HAP-1 (cell line): ENCODE results near the gene DCDC2B.
A peak's percentile ranks its signal among the peaks of the same experiment; 100 is the strongest.

ENCODE experiments used
- DNase-seq, 2 experiments: peaks; one replicate each; pipeline ENCODE4 v3.0.0-alpha.2; 2016 to 2020; ENCODE audit warnings: low spot score in 2 of 2
- H3K27me3 ChIP-seq: fragments of 250-450 bp; sonication (Bioruptor Pico); 2 replicates; pipeline ENCODE4 v1.5.1; 2020; ENCODE audit warnings: low read depth, mild to moderate bottlenecking, moderate library complexity
- H3K36me3 ChIP-seq: fragments of 250-450 bp; sonication (Bioruptor Pico); replicated peaks from 2 replicates; pipeline ENCODE4 v1.5.1; 2020; ENCODE audit warnings: mild to moderate bottlenecking
- H3K4me1 ChIP-seq: fragments of 250-450 bp; sonication (Bioruptor Pico); 2 replicates; pipeline ENCODE4 v1.5.1; 2020; ENCODE audit warnings: mild to moderate bottlenecking
- H3K4me3 ChIP-seq: fragments of 250-450 bp; sonication (Bioruptor Pico); 2 replicates; pipeline ENCODE4 v1.5.1; 2020; ENCODE audit warnings: mild to moderate bottlenecking, moderate library complexity
- H3K9me3 ChIP-seq: fragments of 250-450 bp; sonication (Bioruptor Pico); 2 replicates; pipeline ENCODE4 v1.5.1; 2020; ENCODE audit warnings: mild to moderate bottlenecking, moderate library complexity
- in situ Hi-C: fragments of 300-500 bp; cut with MboI; formaldehyde crosslinking; loops from 3 replicates; pipeline ENCODE4 v1.14.3; 2020; ENCODE audit warnings: low sequenced_read_pairs, inconsistent platforms, mixed read lengths

The DCDC2B gene

GRCh38 chr1:32200226-32201010, 8.5 kb upstream of the DCDC2B start, which contains the start of gene CCDC28B:
TSS of gene CCDC28B (plus strand) at chr1:32200595. CDS start at chr1:32201936, 1,341 bp downstream.
- DNase-seq = peak; percentile 84 to 89
- Histone ChIP-seq H3K4me1 (peaks cover 14% of the 10 kb centered on the region), H3K9me3 (no peaks in the 10 kb centered on the region), H3K4me3 (peak within 1 kb of the TSS; percentile 60), H3K36me3 (peaks cover 28% of the 10 kb centered on the region), H3K27me3 (no peaks in the 10 kb centered on the region)
- in situ Hi-C loops = no loop called here

DNA sequence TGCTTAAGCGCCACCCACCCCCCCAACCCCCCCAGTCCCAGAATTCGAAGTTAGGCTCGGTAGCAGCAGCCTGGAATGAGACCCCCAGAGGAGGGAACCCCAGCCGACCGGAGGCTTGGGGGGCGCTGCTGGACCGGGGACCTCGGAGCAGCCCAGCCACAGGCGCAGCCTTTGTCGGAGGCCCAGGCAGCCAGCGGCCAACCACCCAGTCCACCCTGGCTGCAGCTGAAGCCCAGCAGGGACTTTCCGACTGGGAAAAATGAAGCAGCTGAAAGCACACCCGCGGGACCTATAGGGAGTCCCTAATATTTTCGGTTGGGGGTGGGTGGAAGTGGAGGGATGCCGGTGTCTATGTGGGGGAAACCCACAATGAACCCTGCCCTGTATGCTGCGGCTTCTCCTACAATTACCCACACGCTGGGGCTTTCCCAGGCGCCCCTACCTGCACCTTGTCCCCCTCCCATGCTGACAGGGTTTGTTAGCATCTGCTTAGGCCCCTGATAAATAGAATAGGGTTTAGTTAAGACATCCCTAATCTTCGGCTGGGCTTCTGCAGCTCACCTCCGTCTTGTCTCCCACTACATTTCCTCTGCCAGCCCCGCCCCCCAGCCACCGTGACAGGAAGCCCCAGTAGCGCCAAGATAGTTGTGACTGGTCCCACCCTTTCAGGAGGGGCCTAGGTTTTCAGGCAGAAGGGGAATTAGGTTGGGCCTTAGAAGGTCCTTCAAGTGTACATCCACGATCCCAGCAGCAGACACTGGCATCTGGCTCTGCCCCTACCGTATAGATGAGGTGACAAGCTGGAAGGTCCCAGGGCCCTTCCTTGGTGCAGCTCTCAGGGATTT, 7.7 kb upstream of the DCDC2B start:
- Histone ChIP-seq H3K36me3 (peaks cover 22% of the 10 kb centered on the region), H3K27me3 (no peaks in the 10 kb centered on the region), H3K4me1 (peaks cover 14% of the 10 kb centered on the region), H3K4me3 (peak overlapping the region; percentile 60), H3K9me3 (no peaks in the 10 kb centered on the region)
- in situ Hi-C loops = no loop called here
- peak; percentile 53 to 82 for DNase-seq

DNA sequence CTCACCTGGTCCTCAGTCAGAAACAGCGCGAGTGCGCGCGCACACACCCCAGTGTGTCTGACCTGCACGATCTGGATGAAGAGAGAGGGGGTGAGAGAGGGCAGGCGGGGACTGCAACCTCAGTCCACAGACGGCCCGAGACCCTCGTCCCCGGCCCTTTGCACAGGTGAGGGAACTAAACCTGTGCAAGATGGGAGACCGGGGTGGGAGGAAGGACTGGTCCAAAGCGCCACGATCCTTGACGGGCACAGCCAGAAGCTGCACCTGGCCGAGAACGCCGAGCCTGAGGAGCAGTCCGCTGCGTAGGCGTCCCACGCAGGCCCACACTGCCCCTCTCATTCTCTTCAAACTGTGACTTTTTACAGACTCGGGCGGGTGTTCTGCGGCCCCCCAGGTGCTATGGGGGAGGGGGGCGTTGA, 3.9 kb upstream of the DCDC2B start:
- peaks cover 11% of the 10 kb centered on the region for H3K4me1 ChIP-seq
- peak overlapping the region; percentile 61 for H3K4me3 ChIP-seq
- H3K36me3 ChIP-seq = peaks cover 15% of the 10 kb centered on the region
- in situ Hi-C loops = no loop called here
- no peak for DNase-seq
- no peaks in the 10 kb centered on the region for H3K9me3 ChIP-seq
- H3K27me3 ChIP-seq = no peaks in the 10 kb centered on the region

DNA sequence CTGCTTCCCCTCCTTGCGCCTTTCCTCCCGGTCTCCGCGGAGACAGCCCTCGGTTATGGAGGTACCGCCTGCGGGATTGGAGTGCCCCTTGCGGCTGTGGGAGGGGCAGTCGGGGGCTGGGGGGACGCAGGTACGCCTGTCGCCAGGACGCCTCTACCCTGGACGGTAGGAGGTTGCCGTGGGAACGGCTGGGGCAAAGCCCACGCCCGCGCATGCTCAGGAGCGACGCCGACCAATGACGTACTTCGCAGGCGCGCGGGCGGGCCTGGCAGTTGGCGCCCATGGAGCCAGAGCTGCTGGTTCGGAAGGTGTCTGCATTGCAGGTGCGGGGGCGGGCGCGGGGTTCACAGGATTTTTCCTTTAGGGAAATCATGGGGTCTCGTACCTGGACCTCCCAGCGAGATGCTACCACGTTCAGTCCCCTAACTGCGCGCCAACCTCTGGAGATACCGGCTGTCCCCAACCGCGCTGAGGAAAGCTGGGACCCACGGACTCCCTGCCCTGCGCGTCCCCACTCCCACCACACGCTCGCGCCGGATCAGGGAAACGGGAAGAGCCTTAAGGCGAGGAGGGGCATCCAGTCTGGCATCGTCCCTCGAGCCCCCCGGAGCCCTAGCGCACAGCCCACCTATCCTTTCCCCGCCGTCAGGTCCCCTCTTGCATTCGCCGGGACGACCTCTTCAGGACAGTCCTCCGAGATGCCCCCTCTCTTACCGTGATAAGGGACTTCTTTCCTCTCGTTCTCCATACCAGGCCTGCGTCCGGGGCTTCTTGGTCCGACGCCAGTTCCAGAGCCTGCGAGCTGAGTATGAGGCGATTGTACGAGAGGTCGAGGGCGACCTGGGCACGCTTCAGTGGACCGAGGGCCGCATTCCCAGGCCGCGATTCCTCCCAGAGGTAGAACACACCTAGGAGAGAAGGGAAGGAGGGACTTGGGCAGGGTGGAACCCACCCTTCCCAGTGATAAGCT, 3.2 kb upstream of the DCDC2B start, which contains the start of gene IQCC:
IQCC (plus strand) TSS at position 271 of the 970 bp plus-strand sequence; CDS start at position 282, 11 bp downstream.
- Histone ChIP-seq H3K4me1 (peaks cover 7% of the 10 kb centered on the region), H3K36me3 (peaks cover 15% of the 10 kb centered on the region), H3K27me3 (no peaks in the 10 kb centered on the region), H3K9me3 (no peaks in the 10 kb centered on the region), H3K4me3 (peak within 1 kb of the TSS; percentile 61)
- DNase-seq = peak; percentile 73 to 92
- in situ Hi-C loops = no loop called here

DNA sequence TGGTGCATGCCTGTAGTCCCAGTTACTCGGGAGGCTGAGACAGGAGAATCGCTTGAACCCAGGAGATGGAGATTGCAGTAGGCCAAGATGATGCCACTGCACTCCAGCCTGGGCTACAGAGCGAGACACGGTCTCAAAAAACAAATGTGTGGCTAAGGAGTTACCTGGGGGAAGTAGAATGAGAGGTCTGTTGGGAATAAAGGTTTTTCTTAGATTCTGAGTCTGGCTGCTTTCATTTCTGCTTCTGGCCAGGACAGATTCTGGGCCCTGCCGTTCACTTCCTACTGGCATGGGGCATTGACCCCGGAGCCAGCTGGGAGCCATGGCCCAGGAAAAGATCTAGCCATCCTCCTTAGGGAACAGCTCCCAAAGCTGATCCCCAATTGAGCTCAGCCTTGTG, 420 bp upstream of the DCDC2B start:
- Histone ChIP-seq H3K27me3 (no peaks in the 10 kb centered on the region), H3K4me3 (no peak overlapping the region), H3K36me3 (peaks cover 15% of the 10 kb centered on the region), H3K4me1 (no peaks in the 10 kb centered on the region; the same call in 1 of the 2 replicates), H3K9me3 (no peaks in the 10 kb centered on the region)
- in situ Hi-C loops = no loop called here
- no peak for DNase-seq

GRCh38 chr1:32215629-32216480, 7.0 kb downstream of the DCDC2B start:
- Histone ChIP-seq H3K36me3 (peaks cover 25% of the 10 kb centered on the region), H3K4me3 (no peak overlapping the region), H3K4me1 (no peaks in the 10 kb centered on the region), H3K9me3 (no peaks in the 10 kb centered on the region), H3K27me3 (no peaks in the 10 kb centered on the region)
- in situ Hi-C loops = no loop called here
- DNase-seq = peak; percentile 44 to 75

- Histone ChIP-seq H3K4me1 (peaks cover 3% of the 10 kb centered on the region; the same call in 1 of the 2 replicates), H3K36me3 (peaks cover 25% of the 10 kb centered on the region), H3K4me3 (no peak overlapping the region), H3K9me3 (no peaks in the 10 kb centered on the region), H3K27me3 (no peaks in the 10 kb centered on the region)
- in situ Hi-C loops = no loop called here
- no peak for DNase-seq
Measured at GRCh38 chr1:32216566-32216965, 7.7 kb downstream of the DCDC2B start.

- Histone ChIP-seq H3K9me3 (no peaks in the 10 kb centered on the region), H3K36me3 (peaks cover 32% of the 10 kb centered on the region), H3K4me3 (no peak overlapping the region), H3K4me1 (peaks cover 3% of the 10 kb centered on the region), H3K27me3 (no peaks in the 10 kb centered on the region)
- in situ Hi-C loops = no loop called here
- DNase-seq = no peak
Measured at GRCh38 chr1:32219022-32219421, 10.1 kb downstream of the DCDC2B start.

DNA sequence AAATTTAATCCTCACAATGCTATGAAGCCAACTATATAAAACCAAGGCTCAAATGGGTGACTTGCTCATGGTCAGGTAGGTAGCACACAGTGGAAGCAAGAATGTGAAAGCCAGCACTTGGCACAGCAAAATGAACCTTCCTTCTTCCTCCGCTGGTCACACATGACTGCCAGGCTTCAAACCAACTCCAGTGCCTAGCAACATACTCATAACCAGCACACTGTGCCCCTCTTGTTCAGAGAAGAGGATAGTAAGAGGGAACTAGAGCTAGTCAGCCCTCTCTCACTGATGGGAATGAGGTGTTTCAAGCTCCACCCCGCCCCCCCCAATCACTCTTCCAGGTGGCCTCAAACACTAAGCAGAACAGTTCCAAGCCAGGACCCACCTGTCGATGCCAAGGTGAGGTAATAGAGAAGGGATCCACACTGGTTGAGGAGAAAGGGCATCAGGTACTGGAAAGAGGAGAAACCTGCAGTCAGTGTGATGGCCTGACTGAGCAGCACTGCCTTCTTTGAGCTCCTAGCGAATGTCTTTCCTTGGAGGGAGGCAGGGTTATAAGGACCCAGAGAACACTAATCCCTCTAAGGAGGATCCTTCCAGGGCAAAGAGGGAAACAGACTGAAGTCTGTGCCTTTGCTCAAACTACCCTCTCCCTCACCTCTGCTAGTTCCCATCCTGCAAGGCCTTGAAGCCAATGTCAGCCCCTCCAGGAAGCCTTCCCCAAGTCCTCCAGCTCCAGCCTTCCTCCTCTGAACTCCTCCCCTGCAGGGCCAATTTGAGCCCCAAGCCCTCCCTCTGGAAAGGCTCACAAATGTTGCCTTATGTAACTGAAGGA, 12.1 kb downstream of the DCDC2B start:
- DNase-seq = no peak
- Histone ChIP-seq H3K27me3 (no peaks in the 10 kb centered on the region), H3K36me3 (peaks cover 38% of the 10 kb centered on the region), H3K4me1 (peaks cover 3% of the 10 kb centered on the region), H3K9me3 (no peaks in the 10 kb centered on the region), H3K4me3 (peak overlapping the region; percentile 97)
- in situ Hi-C loops = no loop called here

- H3K36me3 ChIP-seq = peaks cover 39% of the 10 kb centered on the region
- DNase-seq = no peak
- H3K9me3 ChIP-seq = no peaks in the 10 kb centered on the region
- peaks cover 3% of the 10 kb centered on the region for H3K4me1 ChIP-seq
- H3K27me3 ChIP-seq = no peaks in the 10 kb centered on the region
- peak overlapping the region; percentile 97 for H3K4me3 ChIP-seq
- in situ Hi-C loops = no loop called here
Measured at GRCh38 chr1:32221581-32221979, 12.7 kb downstream of the DCDC2B start.

DNA sequence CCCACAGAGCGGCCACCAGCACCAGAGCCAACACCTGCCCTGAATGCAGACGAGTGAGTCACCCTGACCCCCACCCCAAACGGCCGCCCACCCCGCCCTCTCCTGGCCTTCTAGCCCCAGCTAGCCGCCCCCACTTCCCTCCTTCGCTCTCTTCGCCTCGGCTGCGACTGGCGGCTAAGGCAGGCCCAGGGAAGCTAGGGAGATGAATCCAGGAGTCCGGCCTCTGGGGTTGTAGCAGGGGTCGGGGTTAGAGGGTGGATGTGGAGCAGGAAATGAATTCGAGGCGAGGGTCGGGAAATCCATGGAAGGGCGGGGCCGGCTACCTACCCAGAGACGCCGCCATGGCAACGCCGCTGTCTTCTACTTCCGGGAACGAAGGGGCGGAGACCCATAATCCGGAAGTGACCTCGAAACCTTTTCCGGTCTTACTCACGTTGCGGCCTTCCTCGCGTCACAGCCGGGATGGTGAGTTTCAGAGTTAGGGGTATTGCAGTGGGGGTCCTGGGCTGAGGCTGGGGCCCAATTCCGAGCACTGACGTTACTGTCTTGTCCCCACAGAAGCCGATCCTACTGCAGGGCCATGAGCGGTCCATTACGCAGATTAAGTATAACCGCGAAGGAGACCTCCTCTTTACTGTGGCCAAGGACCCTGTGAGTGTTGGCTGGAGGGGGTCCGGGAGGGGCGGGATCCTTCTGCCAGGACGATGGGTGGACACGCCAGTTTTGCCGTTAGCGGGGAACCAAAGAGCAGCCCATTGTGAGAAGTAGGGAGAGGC, 13.3 kb downstream of the DCDC2B start, which contains the start of the genes EIF3I and TMEM234:
EIF3I (plus strand) TSS at position 428 of the 776 bp plus-strand sequence; CDS start at position 463, 35 bp downstream.
TMEM234 (minus strand) TSS at position 374 of the 776 bp plus-strand sequence; CDS start at position 343, 31 bp downstream.
- H3K4me3 ChIP-seq = peak within 1 kb of the TSS; percentile 97
- in situ Hi-C loops = no loop called here
- peaks cover 3% of the 10 kb centered on the region for H3K4me1 ChIP-seq
- peak; percentile 88 to 94 for DNase-seq
- no peaks in the 10 kb centered on the region for H3K9me3 ChIP-seq
- no peaks in the 10 kb centered on the region for H3K27me3 ChIP-seq
- H3K36me3 ChIP-seq = peaks cover 33% of the 10 kb centered on the region
